A549 treated with RU486 at 1 μM for 4 hours (cell line): ENCODE measurements around the gene ARL8A. TPM values are rescaled to one million over a fixed set of nuclear protein-coding genes. Genes with fewer than 3 reads are reported as not detected.

Source experiments
- total RNA-seq: library from RNA; stranded (reverse); fragments of 200-300 nt; extraction: Qiagen RNA extraction; gene quantifications from 5 replicates; pipeline ENCODE4 v1.2.3, GENCODE V29; 2022; ENCODE audit warnings: low read depth

Gene ARL8A
- total RNA-seq: 39.9 to 52.8 TPM (median 47.6 TPM) in 5 replicates

GRCh38 chr1:202144402-202145067, at the start of gene ARL8A:
ARL8A (minus strand) TSS chr1:202144737; CDS start chr1:202144572, 165 bp downstream.

GRCh38 chr1:202193614-202194327, 49.2 kb upstream of the ARL8A start, which contains the start of gene LGR6:
LGR6 (plus strand) TSS chr1:202193799; CDS start chr1:202193990, 191 bp downstream.

GRCh38 chr1:202160377-202160940, 15.9 kb upstream of the ARL8A start, which contains the start of gene PTPN7:
PTPN7 (minus strand) TSS chr1:202160602; CDS start chr1:202159402, 1,200 bp downstream.

GRCh38 chr1:202122639-202123335, 21.8 kb downstream of the ARL8A start, which contains the start of gene GPR37L1:
GPR37L1 (plus strand) TSS chr1:202122917; CDS start chr1:202122964, 47 bp downstream.

Other genes with a start within 250 kb of the ARL8A start
- gene LMOD1, start 198.2 kb downstream of the ARL8A start, total RNA-seq: 0.05 TPM in 1 of 5 replicates, not detected in the others
- 91.4 to 146 TPM (median 102 TPM) in 5 replicates for gene TIMM17A, start 189.2 kb downstream of the ARL8A start, total RNA-seq
- 85.2 to 91.6 TPM (median 88.6 TPM) in 5 replicates for gene RNPEP, start 162.1 kb downstream of the ARL8A start, total RNA-seq
- 217 to 287 TPM (median 256 TPM) in 5 replicates for gene ELF3, start 134.2 kb downstream of the ARL8A start, total RNA-seq
- gene GPR37L1, start 21.8 kb downstream of the ARL8A start, total RNA-seq: 0.14 to 0.19 TPM (median 0.16 TPM) in 5 replicates
- gene PTPN7, start 15.9 kb upstream of the ARL8A start, total RNA-seq: 0.13 TPM in 1 of 5 replicates, not detected in the others
- gene LGR6, start 49.1 kb upstream of the ARL8A start, total RNA-seq: 0.38 to 1.1 TPM (median 0.74 TPM) in 5 replicates
- gene UBE2T, start 197.2 kb upstream of the ARL8A start, total RNA-seq: 73.6 to 83.8 TPM (median 82.8 TPM) in 5 replicates
- 0.95 to 2.9 TPM (median 2.2 TPM) in 5 replicates for gene PPP1R12B, start 204.0 kb upstream of the ARL8A start, total RNA-seq